ENCODE results near the gene TFCP2.
"Not testable (repeated sequence)": the region's sequence is repeated elsewhere in the genome, so short reads cannot be mapped to it uniquely, and the experiment has no call there.

- TF ChIP-seq POLR2AphosphoS5 (IDR thresholded peaks at IDR 0.05; ENCODE audit: insufficient read depth in 1 of 2, low read depth in 1 of 2); POLR2A (IDR thresholded peaks at IDR 0.05); CTCF (IDR thresholded peaks at IDR 0.05): not testable (repeated sequence)
These were observed 94.6 kb downstream of the TFCP2 start for GRCh38 chr12:51078346-51078745.
